Naive thymus-derived CD4-positive, alpha-beta T cell (primary cell): ENCODE results near the gene NGEF. TPM values are rescaled to one million over a fixed set of nuclear protein-coding genes. Genes with fewer than 3 reads are reported as not detected.

Source experiments
- ATAC-seq: fragments of 150-1000 bp; cut with Tn5 transposase; 2 replicates; pipeline ENCODE4 v1.10.0; 2021; ENCODE audit warnings: mild to moderate bottlenecking, moderate library complexity
- CTCF ChIA-PET: fragments of 350-600 bp; sonication (Branson Sonifier 250); formaldehyde crosslinking; loops from one replicate; lab custom pipeline; 2021; ENCODE audit warnings: antibody characterized with exemption; lab: Charles Lee
- POLR2A ChIA-PET: fragments of 350-600 bp; sonication (Branson Sonifier 250); formaldehyde crosslinking; loops from one replicate; lab custom pipeline; 2021; ENCODE audit warnings: antibody characterized with exemption, inconsistent platforms; lab: Charles Lee
- DNase-seq, 9 donors: peaks; one replicate each; pipeline versions ENCODE4 v3.0.0 to v3.0.0-alpha.2; 2020 to 2022; ENCODE audit warnings: mixed read lengths in 1 of 9
- H3K27ac ChIP-seq: one replicate; pipeline ENCODE4 v1.7.0; 2013; ENCODE audit warnings: mild to moderate bottlenecking, low read depth, low read length, moderate library complexity
- H3K27me3 ChIP-seq, 2 donors: one replicate each; pipeline ENCODE4 v1.7.0; 2013; ENCODE audit warnings: low read length in 2 of 2, mild to moderate bottlenecking in 2 of 2, moderate library complexity in 2 of 2; ENCODE audit not compliant: control insufficient read depth in 2 of 2, insufficient read depth in 2 of 2
- H3K36me3 ChIP-seq, 3 experiments: 1 replicate in 2 of 3; 2 replicates in 1 of 3; pipeline ENCODE4 v1.7.0; 2013; ENCODE audit warnings: low read length in 3 of 3, mild to moderate bottlenecking in 3 of 3, moderate library complexity in 1 of 3; ENCODE audit not compliant: insufficient read depth in 3 of 3, control insufficient read depth in 2 of 3
- H3K4me1 ChIP-seq, 2 donors: one replicate each; pipeline ENCODE4 v1.7.0; 2013; ENCODE audit warnings: low read length in 2 of 2, mild to moderate bottlenecking in 2 of 2, moderate library complexity in 1 of 2; ENCODE audit not compliant: control insufficient read depth in 2 of 2, insufficient read depth in 2 of 2
- H3K4me3 ChIP-seq: 2 replicates; pipeline ENCODE4 v1.7.0; 2013; ENCODE audit warnings: mild to moderate bottlenecking, low read length
- H3K9me3 ChIP-seq, 3 experiments: 1 replicate in 2 of 3; 2 replicates in 1 of 3; pipeline ENCODE4 v1.7.0; 2013; ENCODE audit warnings: low read length in 3 of 3; ENCODE audit not compliant: control insufficient read depth in 2 of 3
- H3K27ac Mint-ChIP-seq, 9 donors: one replicate each; pipeline ENCODE4 v1.8.0; 2020 to 2022; ENCODE audit warnings: mixed read lengths in 9 of 9, mild to moderate bottlenecking in 8 of 9, moderate library complexity in 5 of 9, inconsistent platforms in 2 of 9
- H3K27me3 Mint-ChIP-seq, 5 donors: one replicate each; pipeline ENCODE4 v1.8.0; 2021 to 2022; ENCODE audit warnings: mixed read lengths in 5 of 5, mild to moderate bottlenecking in 1 of 5
- H3K36me3 Mint-ChIP-seq, 5 donors: one replicate each; pipeline ENCODE4 v1.8.0; 2020 to 2022; ENCODE audit warnings: mixed read lengths in 5 of 5, mild to moderate bottlenecking in 3 of 5, inconsistent platforms in 1 of 5
- H3K4me1 Mint-ChIP-seq, 7 donors: one replicate each; pipeline ENCODE4 v1.8.0; 2020 to 2022; ENCODE audit warnings: mixed read lengths in 7 of 7, mild to moderate bottlenecking in 3 of 7, inconsistent platforms in 1 of 7
- H3K4me3 Mint-ChIP-seq, 10 donors: one replicate each; pipeline ENCODE4 v1.8.0; 2020 to 2022; ENCODE audit warnings: mild to moderate bottlenecking in 10 of 10, mixed read lengths in 10 of 10, moderate library complexity in 6 of 10, inconsistent platforms in 2 of 10
- H3K9me3 Mint-ChIP-seq, 11 donors: one replicate each; pipeline ENCODE4 v1.8.0; 2020 to 2022; ENCODE audit warnings: mixed read lengths in 11 of 11, mild to moderate bottlenecking in 4 of 11, inconsistent platforms in 1 of 11, moderate library complexity in 1 of 11
- intact Hi-C, 2 donors: fragments of 100-400 bp; cut with micrococcal nuclease; formaldehyde crosslinking; loops; one replicate each; pipeline ENCODE4 v1.15.1; 2023
- polyA plus RNA-seq, 2 donors: library from polyadenylated mRNA; unstranded; fragments of 300-500 nt; fragmentation: Illumina TruSeq; gene quantifications; one replicate each; pipeline ENCODE4 v1.2.3, GENCODE V29; 2021
- total RNA-seq, 6 experiments: library from RNA in 5 of 6; stranded (reverse) in 5 of 6; gene quantifications; 1 replicate in 5 of 6; 2 replicates in 1 of 6; pipeline ENCODE4 v1.2.3 and lab custom pipeline; 2021 to 2026

The NGEF gene
- total and polyA plus RNA-seq, 7 experiments from 2014 or later = not detected

GRCh38 chr2:232871835-232872736 lies 141.0 kb downstream of the NGEF start:
- CTCF ChIA-PET = no interaction called here

GRCh38 chr2:232871418-232871834 lies 141.6 kb downstream of the NGEF start:
- Mint-ChIP-seq H3K27me3 (peaks cover 8 to 19% (median 13%) of the 10 kb centered on the region in 5 donors), H3K36me3 (peaks cover 0 to 4% (median 0%) of the 10 kb centered on the region in 5 donors), H3K4me1 (peaks cover 0 to 10% (median 5%) of the 10 kb centered on the region in 7 donors), H3K27ac (no peak overlapping the region), H3K4me3 (no peak overlapping the region), H3K9me3 (no peaks in the 10 kb centered on the region)
- peak in 1 of 9 donors; percentile 15 for DNase-seq
- no peaks in the 10 kb centered on the region for H3K27me3 ChIP-seq
- ChIA-PET POLR2A (no interaction called here), CTCF (no interaction called here)
- no peak overlapping the region for H3K27ac ChIP-seq
- no peaks in the 10 kb centered on the region for H3K9me3 ChIP-seq
- no peaks in the 10 kb centered on the region for H3K36me3 ChIP-seq
- no peak overlapping the region for H3K4me3 ChIP-seq
- ATAC-seq = no peak
- intact Hi-C loops = no loop called here
- no peaks in the 10 kb centered on the region for H3K4me1 ChIP-seq

More at GRCh38 chr2:232871835-232872736, 141.0 kb downstream of the NGEF start:
- H3K4me3 Mint-ChIP-seq = no peak overlapping the region
- ATAC-seq (no peak), DNase-seq (peak in 1 of 9 donors; percentile 20)
- Histone ChIP-seq H3K4me3 (no peak overlapping the region), H3K4me1 (no peaks in the 10 kb centered on the region), H3K27me3 (no peaks in the 10 kb centered on the region), H3K9me3 (no peaks in the 10 kb centered on the region), H3K27ac (no peak overlapping the region), H3K36me3 (no peaks in the 10 kb centered on the region)
- POLR2A ChIA-PET = no interaction called here
- H3K36me3 Mint-ChIP-seq = peaks cover 0 to 4% (median 0%) of the 10 kb centered on the region in 5 donors
- intact Hi-C loops = no loop called here
- no peaks in the 10 kb centered on the region for H3K9me3 Mint-ChIP-seq
- H3K27ac Mint-ChIP-seq = no peak overlapping the region
- H3K4me1 Mint-ChIP-seq = peaks cover 0 to 10% (median 5%) of the 10 kb centered on the region in 7 donors
- H3K27me3 Mint-ChIP-seq = peaks cover 8 to 19% (median 13%) of the 10 kb centered on the region in 5 donors

GRCh38 chr2:232870766-232871371 lies 142.2 kb downstream of the NGEF start:
- Mint-ChIP-seq H3K27me3 (peaks cover 8 to 19% (median 13%) of the 10 kb centered on the region in 5 donors), H3K36me3 (peaks cover 0 to 4% (median 0%) of the 10 kb centered on the region in 5 donors), H3K27ac (no peak overlapping the region), H3K4me1 (peaks cover 0 to 10% (median 5%) of the 10 kb centered on the region in 7 donors), H3K9me3 (no peaks in the 10 kb centered on the region), H3K4me3 (no peak overlapping the region)
- CTCF ChIA-PET = no interaction called here
- ATAC-seq (no peak), DNase-seq (peak in 1 of 9 donors; percentile 12)
- Histone ChIP-seq H3K4me3 (no peak overlapping the region), H3K27me3 (no peaks in the 10 kb centered on the region), H3K4me1 (no peaks in the 10 kb centered on the region), H3K36me3 (no peaks in the 10 kb centered on the region), H3K9me3 (no peaks in the 10 kb centered on the region), H3K27ac (no peak overlapping the region)
- POLR2A ChIA-PET = no interaction called here
- intact Hi-C loops = no loop called here

GRCh38 chr2:232870018-232870765 lies 142.9 kb downstream of the NGEF start, which contains the start of gene SNORC:
Gene SNORC, plus strand, starts transcription at chr2:232870264. Its CDS starts 78 bp downstream, at chr2:232870342.
- ChIA-PET POLR2A (no interaction called here), CTCF (no interaction called here)
- peaks cover 0 to 7% (median 0%) of the 10 kb centered on the region in 7 donors for H3K4me1 Mint-ChIP-seq
- no peaks in the 10 kb centered on the region for H3K9me3 Mint-ChIP-seq
- peak within 1 kb of the TSS in 1 of 10 donors; percentile 79 for H3K4me3 Mint-ChIP-seq
- H3K27ac Mint-ChIP-seq = peak within 1 kb of the TSS in 3 of 9 donors; percentile 38 to 78 (median 58)
- ATAC-seq (no peak), DNase-seq (peak in 1 of 9 donors; percentile 13)
- Histone ChIP-seq H3K9me3 (no peaks in the 10 kb centered on the region), H3K4me1 (no peaks in the 10 kb centered on the region), H3K36me3 (no peaks in the 10 kb centered on the region), H3K4me3 (no peak within 1 kb of the TSS), H3K27ac (no peak within 1 kb of the TSS), H3K27me3 (no peaks in the 10 kb centered on the region)
- intact Hi-C loops = no loop called here
- peaks cover 0 to 4% (median 0%) of the 10 kb centered on the region in 5 donors for H3K36me3 Mint-ChIP-seq
- H3K27me3 Mint-ChIP-seq = peaks cover 3 to 14% (median 8%) of the 10 kb centered on the region in 5 donors

- peak in 1 of 9 donors; percentile 11 for DNase-seq
- CTCF ChIA-PET = no interaction called here
- H3K27ac ChIP-seq = no peak overlapping the region
- intact Hi-C loops = no loop called here
- Mint-ChIP-seq H3K4me3 (peak overlapping the region in 1 of 10 donors; percentile 79), H3K27me3 (peaks cover 0 to 9% (median 3%) of the 10 kb centered on the region in 5 donors), H3K4me1 (peaks cover 0 to 7% (median 0%) of the 10 kb centered on the region in 7 donors), H3K36me3 (peaks cover 0 to 4% (median 0%) of the 10 kb centered on the region in 5 donors), H3K27ac (peak overlapping the region in 2 of 9 donors; percentile 38 to 78), H3K9me3 (no peaks in the 10 kb centered on the region)
- no peaks in the 10 kb centered on the region for H3K9me3 ChIP-seq
- H3K27me3 ChIP-seq = no peaks in the 10 kb centered on the region
- H3K36me3 ChIP-seq = no peaks in the 10 kb centered on the region
- ATAC-seq = no peak
- H3K4me1 ChIP-seq = no peaks in the 10 kb centered on the region
- POLR2A ChIA-PET = no interaction called here
- H3K4me3 ChIP-seq = no peak overlapping the region
Observed at GRCh38 chr2:232869138-232870017, 143.7 kb downstream of the NGEF start.
